IPS-20b (cell line): ENCODE data around the gene LRCH4.
"Not testable (repeated sequence)": the region's sequence is repeated elsewhere in the genome, so short reads cannot be mapped to it uniquely, and the experiment has no call there.

Experiments used
- H3K27ac ChIP-seq: one replicate; pipeline ENCODE4 v1.5.1; 2013; ENCODE audit warnings: low read length
- H3K27me3 ChIP-seq: 2 replicates; pipeline ENCODE4 v1.6.1; 2013; ENCODE audit warnings: mild to moderate bottlenecking, low read length, inconsistent platforms; ENCODE audit not compliant: insufficient read depth
- H3K36me3 ChIP-seq: 2 replicates; pipeline ENCODE4 v1.6.1; 2013; ENCODE audit warnings: low read depth, mild to moderate bottlenecking, inconsistent platforms, low read length, moderate library complexity; ENCODE audit not compliant: insufficient read depth
- H3K4me1 ChIP-seq: 2 replicates; pipeline ENCODE4 v1.6.1; 2013; ENCODE audit warnings: mild to moderate bottlenecking, control low read depth, inconsistent platforms, low read length, moderate library complexity; ENCODE audit not compliant: insufficient read depth
- H3K4me3 ChIP-seq: 2 replicates; pipeline ENCODE4 v1.5.1; 2013; ENCODE audit warnings: mild to moderate bottlenecking, low read length, inconsistent platforms
- H3K9ac ChIP-seq: 2 replicates; pipeline ENCODE4 v1.6.1; 2013; ENCODE audit warnings: low read depth, mild to moderate bottlenecking, inconsistent platforms, low read length, moderate library complexity
- H3K9me3 ChIP-seq: 2 replicates; pipeline ENCODE4 v1.6.1; 2013; ENCODE audit warnings: mild to moderate bottlenecking, low read depth, low read length, inconsistent platforms; ENCODE audit not compliant: insufficient read depth

The LRCH4 gene

GRCh38 chr7:100561491-100562194, 24.3 kb downstream of the LRCH4 start:
- Histone ChIP-seq H3K27me3 (no peaks in the 10 kb centered on the region), H3K4me3 (no peak overlapping the region), H3K9ac (no peak overlapping the region), H3K9me3 (no peaks in the 10 kb centered on the region), H3K4me1 (no peaks in the 10 kb centered on the region), H3K36me3 (peaks cover 4% of the 10 kb centered on the region; the same call in 1 of the 2 replicates), H3K27ac (no peak overlapping the region)

GRCh38 chr7:100559127-100559526, 26.8 kb downstream of the LRCH4 start:
- H3K27ac ChIP-seq, result no peak overlapping the region
- H3K4me3 ChIP-seq, result no peak overlapping the region
- no peaks in the 10 kb centered on the region for H3K9me3 ChIP-seq
- H3K27me3 ChIP-seq, result no peaks in the 10 kb centered on the region
- H3K36me3 ChIP-seq, result peaks cover 17% of the 10 kb centered on the region
- no peaks in the 10 kb centered on the region for H3K4me1 ChIP-seq
- H3K9ac ChIP-seq, result no peak overlapping the region

DNA sequence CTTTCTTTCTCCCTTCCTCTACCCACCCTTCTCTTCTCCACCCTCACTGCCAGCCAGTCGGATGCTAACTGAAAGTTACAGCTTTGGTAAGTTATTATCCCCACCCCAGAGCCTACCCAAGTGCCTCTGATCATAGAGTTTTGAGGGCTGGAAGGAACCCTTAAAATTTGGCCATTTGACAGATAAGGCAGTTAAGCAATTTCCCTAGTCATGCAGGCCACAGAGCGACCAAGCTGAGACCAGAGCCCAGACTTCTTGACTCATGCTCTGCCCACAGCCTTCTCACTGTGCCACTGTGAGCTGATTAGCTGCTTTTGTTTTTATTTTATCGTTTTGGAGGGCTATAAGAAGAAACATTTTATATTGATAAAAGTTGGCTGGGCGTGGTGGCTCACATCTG, 29.4 kb downstream of the LRCH4 start:
- Histone ChIP-seq H3K9ac (no peak overlapping the region), H3K27me3 (no peaks in the 10 kb centered on the region), H3K36me3 (peaks cover 34% of the 10 kb centered on the region), H3K9me3 (no peaks in the 10 kb centered on the region), H3K4me3 (no peak overlapping the region), H3K27ac (no peak overlapping the region), H3K4me1 (no peaks in the 10 kb centered on the region)

- no peak overlapping the region for H3K27ac ChIP-seq
- H3K9me3 ChIP-seq, result no peaks in the 10 kb centered on the region
- H3K27me3 ChIP-seq, result no peaks in the 10 kb centered on the region
- peaks cover 34% of the 10 kb centered on the region for H3K36me3 ChIP-seq
- H3K9ac ChIP-seq, result no peak overlapping the region
- H3K4me1 ChIP-seq, result no peaks in the 10 kb centered on the region
- H3K4me3 ChIP-seq, result no peak overlapping the region
These were observed 30.2 kb downstream of the LRCH4 start for GRCh38 chr7:100555701-100556100.

- Histone ChIP-seq H3K36me3 (peaks cover 40% of the 10 kb centered on the region), H3K9ac (no peak overlapping the region), H3K4me3 (no peak overlapping the region), H3K27me3 (no peaks in the 10 kb centered on the region), H3K27ac (no peak overlapping the region), H3K9me3 (no peaks in the 10 kb centered on the region), H3K4me1 (no peaks in the 10 kb centered on the region)
These were observed 32.9 kb downstream of the LRCH4 start for GRCh38 chr7:100553032-100553431.

DNA sequence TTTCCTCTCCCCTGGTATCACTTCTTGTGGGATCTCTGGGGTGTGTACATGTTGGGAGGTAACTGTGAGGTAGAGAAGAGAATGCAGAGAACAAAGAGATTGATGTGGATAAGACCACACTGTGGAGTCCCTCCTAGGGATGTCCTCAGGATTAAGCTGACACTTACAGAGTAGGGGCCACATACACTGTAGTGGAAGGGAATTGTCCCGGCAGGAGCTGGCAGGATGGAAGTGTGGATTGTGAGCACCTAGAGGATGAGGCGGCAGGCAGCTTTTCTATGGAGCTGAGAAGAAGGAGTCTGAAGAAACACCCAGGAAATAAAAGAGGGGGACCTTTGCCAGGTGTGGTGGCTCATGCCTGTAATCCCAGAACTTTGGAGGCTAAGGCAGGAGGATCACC, 33.4 kb downstream of the LRCH4 start:
- peaks cover under 1% of the 10 kb centered on the region; the same call in 1 of the 2 replicates for H3K4me1 ChIP-seq
- no peak overlapping the region for H3K9ac ChIP-seq
- H3K9me3 ChIP-seq, result no peaks in the 10 kb centered on the region
- H3K4me3 ChIP-seq, result no peak overlapping the region
- H3K27ac ChIP-seq, result no peak overlapping the region
- peaks cover 40% of the 10 kb centered on the region for H3K36me3 ChIP-seq
- no peaks in the 10 kb centered on the region for H3K27me3 ChIP-seq

- peaks cover 39% of the 10 kb centered on the region for H3K4me1 ChIP-seq
- not testable (repeated sequence) for H3K4me3 ChIP-seq, H3K27ac ChIP-seq, H3K9me3 ChIP-seq, H3K9ac ChIP-seq, H3K27me3 ChIP-seq
- H3K36me3 ChIP-seq, result peaks cover 20% of the 10 kb centered on the region
These were observed 37.5 kb downstream of the LRCH4 start for GRCh38 chr7:100548446-100548845.

- Histone ChIP-seq H3K9me3 (no peaks in the 10 kb centered on the region), H3K36me3 (peaks cover 14% of the 10 kb centered on the region), H3K4me1 (peaks cover 42% of the 10 kb centered on the region), H3K27ac (no peak overlapping the region), H3K4me3 (no peak overlapping the region), H3K27me3 (no peaks in the 10 kb centered on the region), H3K9ac (no peak overlapping the region)
These were observed 38.1 kb downstream of the LRCH4 start for GRCh38 chr7:100547872-100548271.

DNA sequence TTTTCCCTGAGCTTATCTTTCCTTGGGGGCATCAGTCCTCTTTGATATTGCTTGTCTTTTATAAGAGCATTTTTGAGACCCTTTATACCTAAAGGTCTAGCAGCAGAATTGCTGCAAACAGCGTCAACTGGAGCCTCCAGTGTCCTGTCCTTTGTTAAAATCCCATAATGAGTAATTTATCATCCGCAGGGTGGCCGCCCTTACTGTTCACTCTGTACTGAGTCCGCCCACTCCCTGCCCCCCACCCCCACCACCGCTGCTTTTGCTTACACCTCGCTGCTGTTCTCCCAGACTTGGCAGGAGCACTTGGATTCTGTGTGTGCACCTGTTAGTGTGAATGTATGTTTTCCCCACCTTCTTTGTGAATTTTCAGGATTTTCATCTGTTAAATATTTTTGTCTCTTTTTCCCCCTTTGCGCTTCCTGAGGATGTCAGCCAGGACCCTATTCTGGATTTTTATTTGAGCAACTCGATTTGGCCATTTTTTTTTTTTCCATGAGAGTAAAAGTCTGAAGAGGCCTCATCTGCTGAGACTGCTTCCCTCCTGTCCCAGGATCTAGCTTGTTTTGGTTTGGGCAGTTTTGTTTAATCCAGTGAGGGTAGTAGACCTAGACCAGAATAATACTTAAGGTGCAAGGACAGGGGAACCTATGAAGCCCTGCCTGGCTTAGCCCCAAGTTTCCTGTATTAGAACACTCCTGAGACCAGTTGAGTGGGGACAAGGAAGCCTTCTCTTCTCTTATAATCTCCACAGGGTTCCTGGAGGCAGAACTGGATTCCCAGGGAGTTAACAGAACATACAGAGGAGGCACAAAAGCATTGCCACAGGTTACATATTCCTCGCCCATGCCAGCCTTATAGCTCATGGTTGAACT, 38.8 kb downstream of the LRCH4 start:
- peaks cover 7% of the 10 kb centered on the region for H3K36me3 ChIP-seq
- no peak overlapping the region for H3K4me3 ChIP-seq
- no peaks in the 10 kb centered on the region for H3K27me3 ChIP-seq
- no peaks in the 10 kb centered on the region for H3K9me3 ChIP-seq
- H3K4me1 ChIP-seq, result peaks cover 48% of the 10 kb centered on the region
- H3K9ac ChIP-seq, result peak overlapping the region; percentile 3
- no peak overlapping the region for H3K27ac ChIP-seq

GRCh38 chr7:100546129-100546925, 39.6 kb downstream of the LRCH4 start:
- Histone ChIP-seq H3K9me3 (no peaks in the 10 kb centered on the region), H3K4me1 (peaks cover 52% of the 10 kb centered on the region), H3K27me3 (peaks cover 1% of the 10 kb centered on the region; the same call in 1 of the 2 replicates), H3K9ac (peak overlapping the region; percentile 35; the same call in 1 of the 2 replicates), H3K36me3 (peaks cover 6% of the 10 kb centered on the region), H3K27ac (no peak overlapping the region), H3K4me3 (no peak overlapping the region)

DNA sequence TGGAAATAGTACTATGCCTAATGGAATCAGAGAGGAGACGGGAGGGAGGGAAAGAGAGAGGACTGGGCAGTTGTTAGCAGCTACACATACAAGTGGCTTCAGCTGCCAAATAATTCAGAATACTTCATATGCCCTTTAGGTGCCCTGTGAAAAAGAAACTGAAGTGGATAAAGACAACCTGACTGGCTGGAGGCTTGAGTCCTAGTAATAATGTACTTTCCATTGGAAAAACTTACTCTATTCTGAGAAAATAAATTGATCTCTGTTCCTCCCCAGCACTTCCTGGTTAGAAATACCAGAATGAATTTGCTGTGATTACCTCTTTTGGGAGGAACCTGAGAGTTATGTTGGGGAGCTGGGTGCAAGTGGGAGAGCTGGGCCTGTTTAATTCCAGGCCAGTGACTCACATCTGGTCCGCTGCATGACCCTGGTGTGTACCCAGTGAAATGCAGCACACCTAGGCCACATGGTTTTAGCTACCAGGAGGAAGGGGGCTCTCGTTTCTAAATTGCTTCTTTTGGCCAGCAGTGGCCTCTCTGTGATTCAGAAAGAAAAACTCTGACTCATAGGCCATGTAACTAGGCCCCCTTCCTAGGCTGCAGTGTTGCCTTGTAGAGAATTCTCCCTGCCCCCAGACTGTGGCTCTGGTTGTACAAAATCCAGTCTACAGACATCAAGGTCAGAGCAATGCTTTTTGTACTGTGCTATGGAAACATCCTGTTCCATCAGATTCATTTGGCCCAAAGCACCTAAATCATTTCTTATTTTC, 40.4 kb downstream of the LRCH4 start:
- Histone ChIP-seq H3K9me3 (no peaks in the 10 kb centered on the region), H3K27me3 (peaks cover 8% of the 10 kb centered on the region; the same call in 1 of the 2 replicates), H3K4me3 (no peak overlapping the region), H3K9ac (peak overlapping the region; percentile 35), H3K36me3 (peaks cover 4% of the 10 kb centered on the region), H3K4me1 (peaks cover 56% of the 10 kb centered on the region), H3K27ac (no peak overlapping the region)
